K562 treated with DMSO at 1 percent for 24 hours (cell line): Measurements from ENCODE around the gene ADAT2. TPM values are rescaled to one million over a fixed set of nuclear protein-coding genes. Genes with fewer than 3 reads are reported as not detected.

Experiments
- total RNA-seq: library from RNA; unstranded; fragments of 300-600 nt; gene quantifications from 2 replicates; pipeline ENCODE4 v1.2.3, GENCODE V29; 2022; ENCODE audit warnings: low read depth; ENCODE audit not compliant: insufficient read depth

The ADAT2 gene
- 2.4 and 3.8 TPM in 2 replicates for total RNA-seq

GRCh38 chr6:143450453-143451371 is at the start of gene ADAT2, which contains the start of gene PEX3:
Gene ADAT2 (minus strand): TSS chr6:143450695. CDS start chr6:143450658, 37 bp downstream.
Gene PEX3 (plus strand): TSS chr6:143450805. CDS start chr6:143451043, 238 bp downstream.

Other genes with a start within 250 kb of the ADAT2 start
- 11.3 and 15.1 TPM in 2 replicates for gene PEX3, start 110 bp upstream of the ADAT2 start, total RNA-seq
- gene FUCA2, start 61.0 kb upstream of the ADAT2 start, total RNA-seq = 52.2 and 59.6 TPM in 2 replicates
- gene PHACTR2, start 227.3 kb upstream of the ADAT2 start, total RNA-seq = 10.3 and 10.9 TPM in 2 replicates